Keratinocyte (primary cell): Measurements from ENCODE around the gene MRPS27. TPM values are rescaled to one million over a fixed set of nuclear protein-coding genes. Genes with fewer than 3 reads are reported as not detected.
A peak's percentile ranks its signal among the peaks of the same experiment; 100 is the strongest.

ENCODE experiments used
- DNase-seq: peaks from one replicate; pipeline ENCODE4 v3.0.0-alpha.2; 2011; ENCODE audit warnings: low read depth, missing footprints, low spot score
- FAIRE-seq: peaks from 2 replicates; lab custom pipeline; 2011; peaks lifted over from hg19 to GRCh38; lab: Jason Lieb, UNC
- H2AFZ ChIP-seq: 2 replicates; pipeline ENCODE4 v1.6.0; 2012; ENCODE audit warnings: low read length, control low read depth, inconsistent platforms; ENCODE audit not compliant: control insufficient read depth
- H3K27ac ChIP-seq: 2 replicates; pipeline ENCODE4 v1.5.1; 2011; ENCODE audit warnings: low read length; ENCODE audit not compliant: control insufficient read depth, insufficient read depth
- H3K27me3 ChIP-seq: 3 replicates; pipeline ENCODE4 v1.6.0; 2011; ENCODE audit warnings: low read length; ENCODE audit not compliant: control insufficient read depth, insufficient read depth; ENCODE audit errors: extremely low read depth
- H3K36me3 ChIP-seq, 2 experiments: 2 replicates in 1 of 2; 3 replicates in 1 of 2; pipeline ENCODE4 v1.5.1; 2011; ENCODE audit warnings: low read length in 2 of 2, mild to moderate bottlenecking in 1 of 2; ENCODE audit not compliant: control insufficient read depth in 2 of 2, insufficient read depth in 2 of 2; ENCODE audit errors: extremely low read depth in 1 of 2
- H3K4me1 ChIP-seq: 3 replicates; pipeline ENCODE4 v1.5.1; 2011; ENCODE audit warnings: low read length; ENCODE audit not compliant: control insufficient read depth, insufficient read depth; ENCODE audit errors: extremely low read depth
- H3K4me2 ChIP-seq: 3 replicates; pipeline ENCODE4 v1.6.0; 2011; ENCODE audit warnings: low read depth, low read length; ENCODE audit not compliant: control insufficient read depth, insufficient read depth; ENCODE audit errors: extremely low read depth
- H3K4me3 ChIP-seq, 3 experiments: fragments of 200-600 bp in 1 of 3; sonication (generic) in 1 of 3; 2 replicates in 2 of 3; 3 replicates in 1 of 3; pipeline ENCODE4 v1.5.1; 2011 to 2016; ENCODE audit warnings: low read length in 3 of 3, mild to moderate bottlenecking in 3 of 3, control low read depth in 2 of 3, inconsistent platforms in 1 of 3, low read depth in 1 of 3, mixed read lengths in 1 of 3, mixed run types in 1 of 3, moderate library complexity in 1 of 3; ENCODE audit not compliant: control insufficient read depth in 2 of 3, insufficient read depth in 2 of 3; ENCODE audit errors: extremely low read depth in 1 of 3
- H3K79me2 ChIP-seq: 2 replicates; pipeline ENCODE4 v1.6.0; 2012; ENCODE audit warnings: low read length; ENCODE audit not compliant: control insufficient read depth, insufficient read depth
- H3K9ac ChIP-seq: 3 replicates; pipeline ENCODE4 v1.6.0; 2011; ENCODE audit warnings: low read length; ENCODE audit not compliant: control insufficient read depth, insufficient read depth; ENCODE audit errors: extremely low read depth
- H3K9me1 ChIP-seq: 3 replicates; pipeline ENCODE4 v1.6.0; 2011; ENCODE audit warnings: low read length; ENCODE audit not compliant: control insufficient read depth, insufficient read depth; ENCODE audit errors: extremely low read depth
- H3K9me3 ChIP-seq: 2 replicates; pipeline ENCODE4 v1.5.1; 2012; ENCODE audit warnings: low read depth, low read length; ENCODE audit not compliant: control insufficient read depth
- H4K20me1 ChIP-seq: 3 replicates; pipeline ENCODE4 v1.6.0; 2011; ENCODE audit warnings: low read length; ENCODE audit not compliant: control insufficient read depth, insufficient read depth; ENCODE audit errors: extremely low read depth
- EZH2 ChIP-seq: IDR thresholded peaks from one replicate; pipeline ENCODE4 v1.6.1; 2012; ENCODE audit warnings: inconsistent platforms, mild to moderate bottlenecking, low read length, moderate library complexity
- dilution Hi-C: fragments of 300-500 bp; cut with MboI; formaldehyde crosslinking; loops from one replicate; pipeline ENCODE4 v1.7.0; 2020; ENCODE audit warnings: low sequenced_read_pairs; ENCODE audit not compliant: extremely low pct_ligation_motif_present
- polyA plus RNA-seq, 5 experiments: library from polyadenylated mRNA; depleted of rRNA in 3 of 5; stranded (reverse) in 3 of 5; stranded (forward) in 1 of 5; unstranded in 1 of 5; fragments of >200 nt; gene quantifications; 1 replicate in 1 of 5; 2 replicates in 3 of 5; 3 replicates in 1 of 5; pipeline versions ENCODE4 v1.2.1 to v1.2.3, GENCODE V29; 2011 to 2012; ENCODE audit warnings: missing spikeins in 2 of 5, low read depth in 1 of 5, low replicate concordance in 1 of 5
- TF ChIP-seq, protein P1 (sequence below), 3 experiments: IDR thresholded peaks in 1 of 3; conservative IDR thresholded peaks in 1 of 3; optimal IDR thresholded peaks in 1 of 3; 2 replicates in 2 of 3; 3 replicates in 1 of 3; pipeline versions ENCODE3 to v1.5.1; 2011; ENCODE audit warnings: low read length in 3 of 3, mild to moderate bottlenecking in 3 of 3, moderate library complexity in 2 of 3, control low read depth in 1 of 3, inconsistent platforms in 1 of 3; ENCODE audit not compliant: insufficient read depth in 2 of 3; ENCODE audit errors: extremely low read depth in 1 of 3

MRPS27 gene
- polyA plus RNA-seq, 1 donor (not counting 4 experiments of a cell fraction or from before 2014, with no cell fraction given), result 98.7 TPM

DNA sequence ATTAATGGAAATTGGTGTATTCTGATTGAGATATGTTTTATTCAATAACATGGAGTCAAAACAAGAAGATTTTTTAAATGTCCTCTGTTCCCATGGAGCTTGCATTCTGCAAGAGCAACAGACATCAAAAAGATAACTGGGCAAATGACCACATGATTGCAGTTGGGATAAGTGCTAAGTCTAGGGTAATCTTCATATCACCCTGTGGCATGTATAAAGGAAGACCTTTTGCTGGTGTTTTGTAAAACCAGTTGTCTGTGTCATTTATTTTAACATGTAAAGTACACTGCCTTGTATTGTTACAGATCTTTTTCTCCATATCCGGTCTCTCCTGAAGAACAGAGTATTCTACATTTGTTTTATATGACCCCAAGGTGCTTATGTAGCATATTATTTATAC lies 44.1 kb upstream of the MRPS27 start:
- Histone ChIP-seq H4K20me1 (no peaks in the 10 kb centered on the region), H2AFZ (no peak overlapping the region), H3K4me3 (no peak overlapping the region), H3K36me3 (peaks cover 0 to 18% of the 10 kb centered on the region in 2 experiments), H3K79me2 (no peaks in the 10 kb centered on the region), H3K27me3 (no peaks in the 10 kb centered on the region), H3K9me3 (no peaks in the 10 kb centered on the region), H3K4me1 (peaks cover 45% of the 10 kb centered on the region), H3K4me2 (no peak overlapping the region), H3K27ac (peak overlapping the region; percentile 83), H3K9me1 (no peaks in the 10 kb centered on the region), H3K9ac (no peak overlapping the region)
- no peak for DNase-seq
- dilution Hi-C loops, result no loop called here
- FAIRE-seq, result no peak
- TF ChIP-seq, protein P1, sequence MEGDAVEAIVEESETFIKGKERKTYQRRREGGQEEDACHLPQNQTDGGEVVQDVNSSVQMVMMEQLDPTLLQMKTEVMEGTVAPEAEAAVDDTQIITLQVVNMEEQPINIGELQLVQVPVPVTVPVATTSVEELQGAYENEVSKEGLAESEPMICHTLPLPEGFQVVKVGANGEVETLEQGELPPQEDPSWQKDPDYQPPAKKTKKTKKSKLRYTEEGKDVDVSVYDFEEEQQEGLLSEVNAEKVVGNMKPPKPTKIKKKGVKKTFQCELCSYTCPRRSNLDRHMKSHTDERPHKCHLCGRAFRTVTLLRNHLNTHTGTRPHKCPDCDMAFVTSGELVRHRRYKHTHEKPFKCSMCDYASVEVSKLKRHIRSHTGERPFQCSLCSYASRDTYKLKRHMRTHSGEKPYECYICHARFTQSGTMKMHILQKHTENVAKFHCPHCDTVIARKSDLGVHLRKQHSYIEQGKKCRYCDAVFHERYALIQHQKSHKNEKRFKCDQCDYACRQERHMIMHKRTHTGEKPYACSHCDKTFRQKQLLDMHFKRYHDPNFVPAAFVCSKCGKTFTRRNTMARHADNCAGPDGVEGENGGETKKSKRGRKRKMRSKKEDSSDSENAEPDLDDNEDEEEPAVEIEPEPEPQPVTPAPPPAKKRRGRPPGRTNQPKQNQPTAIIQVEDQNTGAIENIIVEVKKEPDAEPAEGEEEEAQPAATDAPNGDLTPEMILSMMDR (optimal IDR thresholded peaks at IDR 0.05 in 1 of 3, IDR thresholded peaks at IDR 0.05 in 1 of 3, conservative IDR thresholded peaks at IDR 0.05 in 1 of 3; ENCODE audit: extremely low read depth in 1 of 3, insufficient read depth in 2 of 3, low read length in 3 of 3), result no peak
- no peak for TF ChIP-seq EZH2

DNA sequence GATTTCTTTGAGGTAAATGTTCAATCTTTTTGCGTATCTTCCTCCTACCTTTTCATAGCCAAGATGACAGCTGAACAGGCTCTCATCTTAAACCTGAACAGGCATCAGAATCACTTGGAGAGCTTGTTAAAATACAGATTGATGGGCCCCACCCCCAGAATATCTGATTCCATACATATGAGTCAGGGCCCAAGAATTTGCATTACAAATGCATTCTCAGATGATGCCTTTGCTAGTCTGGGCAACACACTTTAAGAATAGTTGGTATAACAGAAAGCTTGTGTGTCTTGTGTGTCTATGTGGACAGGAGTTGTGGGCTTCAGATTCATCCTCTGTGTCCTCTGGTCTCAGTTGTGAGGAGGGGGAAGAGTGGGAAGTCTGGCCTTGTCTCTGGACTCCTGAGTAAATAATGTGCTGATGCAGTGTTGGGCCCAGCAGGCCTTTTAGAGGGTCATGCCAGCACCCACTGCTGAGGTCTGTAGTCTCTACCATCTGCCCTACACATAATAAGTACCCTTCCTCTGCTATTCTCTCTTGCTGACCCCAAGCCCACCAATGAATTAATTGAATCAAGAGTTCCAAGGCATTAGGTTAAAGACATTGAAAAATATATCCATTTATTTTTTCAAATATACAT lies 43.2 kb upstream of the MRPS27 start:
- Histone ChIP-seq H2AFZ (peak overlapping the region; percentile 59), H3K9ac (peak overlapping the region; percentile 70), H3K4me2 (peak overlapping the region; percentile 98), H3K27me3 (no peaks in the 10 kb centered on the region), H3K4me3 (peak overlapping the region in 2 of 3 experiments; percentile 39 to 48), H3K27ac (peak overlapping the region; percentile 83), H4K20me1 (no peaks in the 10 kb centered on the region), H3K4me1 (peaks cover 39% of the 10 kb centered on the region), H3K36me3 (peaks cover 3 to 20% of the 10 kb centered on the region in 2 experiments), H3K9me3 (no peaks in the 10 kb centered on the region), H3K9me1 (no peaks in the 10 kb centered on the region), H3K79me2 (no peaks in the 10 kb centered on the region)
- peak; percentile 80 for DNase-seq
- no peak for TF ChIP-seq EZH2
- TF ChIP-seq, protein P1 (optimal IDR thresholded peaks at IDR 0.05 in 1 of 3, IDR thresholded peaks at IDR 0.05 in 1 of 3, conservative IDR thresholded peaks at IDR 0.05 in 1 of 3; ENCODE audit: extremely low read depth in 1 of 3, insufficient read depth in 2 of 3, low read length in 3 of 3), result no peak
- dilution Hi-C loops, result no loop called here
- FAIRE-seq, result peak; percentile 85
